Stimulated activated CD8-positive, alpha-beta memory T cell treated with anti-CD3 and anti-CD28 coated beads, Interleukin-7, amount 100 ng/mL, for 24 hours (primary cell): ENCODE measurements around the gene ABRAXAS1.

ENCODE experiments used
- DNase-seq: peaks from one replicate; pipeline ENCODE4 v3.0.0-alpha.2; 2020; ENCODE audit warnings: low read depth

Gene ABRAXAS1

DNA sequence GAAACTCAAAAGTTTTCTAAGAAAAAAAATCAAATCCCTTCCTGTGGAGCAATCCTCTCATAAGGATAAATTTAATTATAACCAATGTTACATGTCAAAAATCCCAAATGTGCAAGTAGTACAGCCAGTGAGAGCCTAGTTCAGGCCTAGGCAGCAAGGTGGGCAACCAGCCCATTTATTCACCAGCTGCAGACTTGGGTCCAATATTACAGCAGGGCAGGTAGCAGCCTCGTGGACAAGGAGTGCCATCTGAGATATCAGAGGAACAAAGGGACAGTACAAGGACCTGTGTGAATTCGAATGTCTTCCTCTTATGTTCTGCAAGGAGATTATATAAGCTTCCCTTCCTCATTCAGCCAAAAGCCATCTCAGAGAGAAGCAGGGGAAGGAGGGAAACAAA, 35.9 kb downstream of the ABRAXAS1 start:
- no peak for DNase-seq

DNA sequence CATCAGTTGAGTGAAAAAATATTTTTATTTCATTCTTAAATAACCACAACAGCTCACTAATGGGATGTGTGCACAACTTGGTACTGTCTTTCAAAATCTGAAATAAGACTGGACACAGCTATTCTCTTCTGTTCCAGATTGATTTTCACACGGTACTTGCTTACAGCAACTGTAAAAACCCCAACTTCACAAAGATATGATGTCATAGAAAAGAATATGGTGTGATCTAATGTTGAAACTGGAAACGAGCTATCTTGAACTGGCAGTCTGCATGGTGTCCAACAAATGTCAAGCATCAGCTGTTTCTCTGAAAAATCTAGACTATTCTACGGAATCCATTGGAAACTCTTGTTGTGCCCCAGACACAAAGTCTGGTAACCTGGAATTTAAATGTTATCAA, 44.0 kb downstream of the ABRAXAS1 start:
- no peak for DNase-seq

DNA sequence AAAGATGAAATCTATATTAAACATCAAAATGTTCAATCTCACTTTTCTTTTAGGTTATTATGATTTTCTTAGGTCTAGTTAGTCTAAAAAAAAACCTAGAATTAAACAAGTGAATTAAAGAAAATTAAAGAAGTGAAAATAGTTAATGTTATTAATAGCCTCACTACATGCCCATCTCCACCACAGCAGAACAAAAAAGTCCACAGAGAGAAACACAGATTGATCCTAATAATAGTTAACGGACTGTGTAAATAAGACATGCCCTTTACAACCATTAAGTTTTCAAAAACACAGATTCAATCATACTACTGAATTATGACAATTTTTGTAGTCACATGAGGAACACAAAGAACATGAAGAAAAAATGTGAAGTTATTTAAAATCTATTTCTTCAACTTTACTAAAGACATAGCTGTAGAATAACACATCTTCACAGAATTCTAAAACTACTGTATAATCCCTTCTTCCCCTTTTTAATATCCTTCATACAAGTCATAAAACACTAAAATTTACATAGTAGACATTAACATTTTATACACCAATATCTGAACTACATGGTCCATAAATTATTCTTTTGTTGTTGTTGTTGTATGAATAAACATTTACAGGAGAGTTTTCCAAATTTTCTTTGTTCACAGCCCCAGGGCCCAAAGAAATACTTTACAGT, 44.6 kb downstream of the ABRAXAS1 start:
- no peak for DNase-seq

GRCh38 chr4:83438719-83439118, 46.2 kb downstream of the ABRAXAS1 start:
- DNase-seq = no peak

GRCh38 chr4:83436680-83437079, 48.2 kb downstream of the ABRAXAS1 start:
- DNase-seq = no peak

DNA sequence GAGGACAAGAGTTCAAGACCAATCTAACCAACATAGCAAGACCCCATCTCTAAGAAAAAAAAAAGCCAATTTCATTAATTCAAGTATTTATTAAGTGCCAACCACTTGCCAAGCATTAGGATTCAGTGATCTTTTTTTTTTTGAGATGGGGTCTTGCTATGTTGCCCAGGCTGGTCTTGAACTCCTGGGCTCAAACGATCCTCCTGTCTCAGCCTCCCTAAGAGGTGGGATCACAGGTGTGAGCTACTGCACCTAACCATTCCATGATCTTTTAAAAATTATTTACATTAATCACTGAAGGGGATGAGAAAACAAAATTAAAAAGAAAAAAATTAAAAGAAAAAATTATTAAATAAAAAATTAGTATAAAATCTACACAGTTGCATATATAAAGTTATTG, 53.7 kb downstream of the ABRAXAS1 start:
- no peak for DNase-seq

DNA sequence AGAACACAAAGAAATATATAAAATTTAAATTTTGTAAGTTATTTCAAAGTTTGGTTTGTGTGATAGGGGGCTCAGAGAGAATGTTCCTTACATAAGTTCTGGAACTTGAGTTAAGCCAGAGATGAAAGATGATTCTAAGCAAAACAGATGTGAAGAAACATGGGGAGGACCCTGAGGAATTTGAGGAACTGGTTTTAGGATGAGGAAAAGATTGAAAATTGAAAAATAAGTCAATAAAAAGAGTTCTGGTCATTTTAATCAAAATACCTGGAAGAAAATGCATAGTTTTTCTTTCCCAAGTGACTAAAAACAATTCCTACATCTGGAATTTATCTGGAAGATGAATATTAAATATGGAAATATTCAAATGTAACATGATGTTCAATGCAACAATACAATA, 66.7 kb downstream of the ABRAXAS1 start:
- no peak for DNase-seq

- no peak for DNase-seq
These were observed 67.3 kb downstream of the ABRAXAS1 start for GRCh38 chr4:83417566-83417965.

DNA sequence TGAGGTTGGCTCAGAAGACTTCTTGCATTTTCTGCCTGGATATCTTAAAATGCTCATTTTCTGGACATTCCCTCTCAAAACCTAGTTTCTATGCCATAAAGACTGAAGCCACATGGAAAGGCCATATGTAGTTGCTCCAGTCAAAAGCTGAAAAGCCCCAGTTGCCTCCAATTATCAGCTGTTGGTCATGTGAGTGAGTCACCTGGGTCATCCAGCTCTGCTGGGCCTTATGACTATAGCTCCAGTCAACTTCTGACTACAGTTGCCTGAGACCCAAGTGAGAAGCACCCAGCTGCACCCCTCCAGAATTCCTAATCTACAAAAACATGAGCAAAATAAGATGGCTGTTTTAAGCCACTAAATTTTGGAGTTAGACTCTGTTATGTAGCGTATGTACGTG, 71.2 kb downstream of the ABRAXAS1 start:
- no peak for DNase-seq
